Measurements from ENCODE around the gene CCDC47. TPM values are rescaled to one million over a fixed set of nuclear protein-coding genes. Genes with fewer than 3 reads are reported as not detected.

CCDC47 gene
- total and polyA plus RNA-seq, 2 donors (not counting 1 experiment from before 2014, with no cell fraction given): 7.4 to 39.7 TPM

GRCh38 chr17:63780507-63780906 lies 7.1 kb upstream of the CCDC47 start:
- WGBS (ENCODE audit: insufficient coverage): 100% methylated on average over 1 of the region's 1 CpG
- peak overlapping the region in 1 of 2 donors; percentile 39 for H3K27ac ChIP-seq (ENCODE audit: low read length in 2 of 2)
- ChIA-PET POLR2A (no interaction called here), CTCF (interaction anchor here (0.7 kb wide), 1 partner anchor 68 kb away, joined by 3 read pairs; no protein-coding TSS in a partner anchor)
- H3K27ac Mint-ChIP-seq: no peak overlapping the region
- TF ChIP-seq, protein P1, sequence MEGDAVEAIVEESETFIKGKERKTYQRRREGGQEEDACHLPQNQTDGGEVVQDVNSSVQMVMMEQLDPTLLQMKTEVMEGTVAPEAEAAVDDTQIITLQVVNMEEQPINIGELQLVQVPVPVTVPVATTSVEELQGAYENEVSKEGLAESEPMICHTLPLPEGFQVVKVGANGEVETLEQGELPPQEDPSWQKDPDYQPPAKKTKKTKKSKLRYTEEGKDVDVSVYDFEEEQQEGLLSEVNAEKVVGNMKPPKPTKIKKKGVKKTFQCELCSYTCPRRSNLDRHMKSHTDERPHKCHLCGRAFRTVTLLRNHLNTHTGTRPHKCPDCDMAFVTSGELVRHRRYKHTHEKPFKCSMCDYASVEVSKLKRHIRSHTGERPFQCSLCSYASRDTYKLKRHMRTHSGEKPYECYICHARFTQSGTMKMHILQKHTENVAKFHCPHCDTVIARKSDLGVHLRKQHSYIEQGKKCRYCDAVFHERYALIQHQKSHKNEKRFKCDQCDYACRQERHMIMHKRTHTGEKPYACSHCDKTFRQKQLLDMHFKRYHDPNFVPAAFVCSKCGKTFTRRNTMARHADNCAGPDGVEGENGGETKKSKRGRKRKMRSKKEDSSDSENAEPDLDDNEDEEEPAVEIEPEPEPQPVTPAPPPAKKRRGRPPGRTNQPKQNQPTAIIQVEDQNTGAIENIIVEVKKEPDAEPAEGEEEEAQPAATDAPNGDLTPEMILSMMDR (IDR thresholded peaks at IDR 0.05): no peak
- TF ChIP-seq EZH2 (IDR thresholded peaks at IDR 0.05; ENCODE audit: borderline replicate concordance, insufficient read depth, low read depth, low read length, poor library complexity, severe bottlenecking): no peak
- H3K9me3 Mint-ChIP-seq (ENCODE audit: insufficient read depth): no peaks in the 10 kb centered on the region
- no peak overlapping the region for H2AFZ ChIP-seq (ENCODE audit: insufficient read depth, low read depth, low read length, poor library complexity, severe bottlenecking)
- H4K20me1 ChIP-seq (ENCODE audit: control insufficient read depth, insufficient read depth, low read length, poor library complexity, severe bottlenecking): peaks cover 77% of the 10 kb centered on the region
- intact Hi-C loops (cut with micrococcal nuclease): no loop called here
- H3K9ac ChIP-seq (ENCODE audit: low read length): no peak overlapping the region
- no peak overlapping the region for H3K4me2 ChIP-seq (replicated peaks; ENCODE audit: low read depth, low read length, poor library complexity, severe bottlenecking)
- H3K27me3 ChIP-seq (replicated peaks in 1 of 4; ENCODE audit: control extremely low read depth in 1 of 4, control insufficient read depth in 3 of 4, insufficient read depth in 4 of 4, low read length in 3 of 4): no peaks in the 10 kb centered on the region
- H3K36me3 ChIP-seq (replicated peaks in 1 of 2; ENCODE audit: control extremely low read depth in 1 of 2, control insufficient read depth in 1 of 2, extremely low read depth in 1 of 2, insufficient read depth in 2 of 2, low read length in 1 of 2): peaks cover 14 to 51% of the 10 kb centered on the region in 2 experiments
- peaks cover 54% of the 10 kb centered on the region for H3K4me1 Mint-ChIP-seq
- peaks cover 5 to 16% of the 10 kb centered on the region in 2 donors for H3K4me1 ChIP-seq (ENCODE audit: control insufficient read depth in 2 of 2, insufficient read depth in 2 of 2, low read length in 2 of 2)
- peaks cover 99% of the 10 kb centered on the region for H3K79me2 ChIP-seq (ENCODE audit: control insufficient read depth, insufficient read depth, low read length)
- no peak overlapping the region for H3K4me3 ChIP-seq (ENCODE audit: control extremely low read depth in 1 of 5, extremely low read depth in 1 of 5, insufficient read depth in 1 of 5, low read depth in 2 of 5, low read length in 4 of 5)
- no peaks in the 10 kb centered on the region for H3K9me3 ChIP-seq (ENCODE audit: control extremely low read depth in 1 of 3, control insufficient read depth in 2 of 3, insufficient read depth in 1 of 3, low read length in 2 of 3)
- no peak for ATAC-seq (ENCODE audit: low read depth)
- no peaks in the 10 kb centered on the region for H3K27me3 Mint-ChIP-seq
- no peak overlapping the region for H3K4me3 Mint-ChIP-seq
- DNase-seq: no peak

GRCh38 chr17:63775420-63775819 lies 2.0 kb upstream of the CCDC47 start:
- H3K27ac Mint-ChIP-seq: peak overlapping the region; percentile 8
- Histone ChIP-seq H4K20me1 (ENCODE audit: control insufficient read depth, insufficient read depth, low read length, poor library complexity, severe bottlenecking) (peaks cover 51% of the 10 kb centered on the region), H3K27ac (ENCODE audit: low read length in 2 of 2) (peak overlapping the region in 1 of 2 donors; percentile 94), H3K4me3 (ENCODE audit: control extremely low read depth in 1 of 5, extremely low read depth in 1 of 5, insufficient read depth in 1 of 5, low read depth in 2 of 5, low read length in 4 of 5) (peak overlapping the region in 4 of 5 experiments; percentile 78 to 99 (median 90)), H2AFZ (ENCODE audit: insufficient read depth, low read depth, low read length, poor library complexity, severe bottlenecking) (peak overlapping the region; percentile 93), H3K9ac (ENCODE audit: low read length) (peak overlapping the region; percentile 92), H3K27me3 (replicated peaks in 1 of 4; ENCODE audit: control extremely low read depth in 1 of 4, control insufficient read depth in 3 of 4, insufficient read depth in 4 of 4, low read length in 3 of 4) (no peaks in the 10 kb centered on the region), H3K4me1 (ENCODE audit: control insufficient read depth in 2 of 2, insufficient read depth in 2 of 2, low read length in 2 of 2) (peaks cover 28 to 34% of the 10 kb centered on the region in 2 donors), H3K79me2 (ENCODE audit: control insufficient read depth, insufficient read depth, low read length) (peaks cover 87% of the 10 kb centered on the region), H3K9me3 (ENCODE audit: control extremely low read depth in 1 of 3, control insufficient read depth in 2 of 3, insufficient read depth in 1 of 3, low read length in 2 of 3) (no peaks in the 10 kb centered on the region), H3K36me3 (replicated peaks in 1 of 2; ENCODE audit: control extremely low read depth in 1 of 2, control insufficient read depth in 1 of 2, extremely low read depth in 1 of 2, insufficient read depth in 2 of 2, low read length in 1 of 2) (peaks cover 11 to 31% of the 10 kb centered on the region in 2 experiments), H3K4me2 (replicated peaks; ENCODE audit: low read depth, low read length, poor library complexity, severe bottlenecking) (peak overlapping the region; percentile 88)
- DNase-seq (no peak), ATAC-seq (ENCODE audit: low read depth) (no peak)
- no peaks in the 10 kb centered on the region for H3K9me3 Mint-ChIP-seq (ENCODE audit: insufficient read depth)
- ChIA-PET CTCF (interaction anchor here (0.9 to 3.2 kb wide), 6 partner anchors 12 to 74 kb away, joined by 3 to 15 read pairs (median 4); partner anchors contain the start of gene STRADA), POLR2A (interaction anchor here (0.6 to 4.1 kb wide), 5 partner anchors 17 to 77 kb away, joined by 3 to 113 read pairs (median 4); partner anchors contain the start of genes LIMD2, SMARCD2 and STRADA)
- WGBS (ENCODE audit: insufficient coverage): 33% methylated on average over 4 of the region's 8 CpGs
- peak overlapping the region; percentile 98 for H3K4me3 Mint-ChIP-seq
- intact Hi-C loops (cut with micrococcal nuclease): no loop called here
- TF ChIP-seq, protein P1 (IDR thresholded peaks at IDR 0.05): no peak
- TF ChIP-seq EZH2 (IDR thresholded peaks at IDR 0.05; ENCODE audit: borderline replicate concordance, insufficient read depth, low read depth, low read length, poor library complexity, severe bottlenecking): no peak
- peaks cover 58% of the 10 kb centered on the region for H3K4me1 Mint-ChIP-seq
- H3K27me3 Mint-ChIP-seq: no peaks in the 10 kb centered on the region

All from B cell (primary cell).